Endothelial cell of umbilical vein (primary cell): ENCODE results near the gene RGS2. TPM values are rescaled to one million over a fixed set of nuclear protein-coding genes. Genes with fewer than 3 reads are reported as not detected.

Experiments
- BruUV-seq: library from RNA; stranded (reverse); fragments of 400-500 nt; replicated peaks from 2 replicates; lab custom pipeline; 2021; lab: Mats Ljungman, UMichigan
- CTCF ChIA-PET: fragments of 300-600, 350-600 bp; sonication (Branson Sonifier 250); formaldehyde crosslinking; loops from one replicate; lab custom pipeline; 2021; ENCODE audit warnings: antibody characterized with exemption, inconsistent platforms; lab: Charles Lee
- POLR2A ChIA-PET: fragments of 300-600, 350-600 bp; sonication (Branson Sonifier 250); formaldehyde crosslinking; loops from one replicate; lab custom pipeline; 2021; ENCODE audit warnings: antibody characterized with exemption, inconsistent platforms; lab: Charles Lee
- DNase-seq: peaks from one replicate; pipeline ENCODE4 v3.0.0-alpha.2; 2011; ENCODE audit warnings: low read depth, low spot score
- FAIRE-seq: peaks from 2 replicates; lab custom pipeline; 2011; peaks lifted over from hg19 to GRCh38; lab: Jason Lieb, UNC
- H2AFZ ChIP-seq: 2 replicates; pipeline ENCODE4 v1.6.0; 2012; ENCODE audit warnings: low read depth, low read length, control low read depth, inconsistent platforms
- H3K27ac ChIP-seq: 2 replicates; pipeline ENCODE4 v1.5.1; 2011; ENCODE audit warnings: low read depth, mild to moderate bottlenecking, control low read depth, low read length, moderate library complexity; ENCODE audit not compliant: insufficient read depth
- H3K27me3 ChIP-seq, 2 experiments: 2 replicates each; pipeline versions ENCODE4 v1.6.0 to v1.6.1; 2011; ENCODE audit warnings: low read length in 2 of 2, mixed read lengths in 1 of 2; ENCODE audit not compliant: control insufficient read depth in 2 of 2, insufficient read depth in 2 of 2
- H3K36me3 ChIP-seq, 2 experiments: 2 replicates in 1 of 2; 3 replicates in 1 of 2; pipeline ENCODE4 v1.5.1; 2011; ENCODE audit warnings: low read length in 2 of 2, mild to moderate bottlenecking in 1 of 2, moderate library complexity in 1 of 2; ENCODE audit not compliant: control insufficient read depth in 2 of 2, insufficient read depth in 2 of 2; ENCODE audit errors: extremely low read depth in 1 of 2
- H3K4me1 ChIP-seq: 3 replicates; pipeline ENCODE4 v1.5.1; 2011; ENCODE audit warnings: mild to moderate bottlenecking, low read length; ENCODE audit not compliant: control insufficient read depth, insufficient read depth; ENCODE audit errors: extremely low read depth
- H3K4me2 ChIP-seq: 2 replicates; pipeline ENCODE4 v1.6.1; 2011; ENCODE audit warnings: low read length, control low read depth, mixed read lengths; ENCODE audit not compliant: insufficient read depth
- H3K4me3 ChIP-seq, 3 experiments: fragments of 200-600 bp in 1 of 3; sonication (generic), shearing (Covaris generic) in 1 of 3; replicated peaks in 1 of 3; 2 replicates each; pipeline ENCODE4 v1.5.1; 2011 to 2016; ENCODE audit warnings: control low read depth in 3 of 3, low read length in 3 of 3, mild to moderate bottlenecking in 2 of 3, inconsistent platforms in 1 of 3, low read depth in 1 of 3, moderate library complexity in 1 of 3; ENCODE audit not compliant: insufficient read depth in 1 of 3
- H3K79me2 ChIP-seq: 2 replicates; pipeline ENCODE4 v1.6.0; 2012; ENCODE audit warnings: low read length, inconsistent platforms; ENCODE audit not compliant: control insufficient read depth, insufficient read depth
- H3K9ac ChIP-seq: replicated peaks from 2 replicates; pipeline ENCODE3; 2011; ENCODE audit warnings: low read length, control low read depth; ENCODE audit not compliant: insufficient read depth; ENCODE audit errors: extremely low read depth
- H3K9me1 ChIP-seq: replicated peaks from 3 replicates; pipeline ENCODE4 v1.6.0; 2011; ENCODE audit warnings: mild to moderate bottlenecking, low read length; ENCODE audit not compliant: control insufficient read depth, insufficient read depth; ENCODE audit errors: extremely low read depth
- H3K9me3 ChIP-seq: replicated peaks from 2 replicates; pipeline ENCODE4 v1.5.1; 2012; ENCODE audit warnings: low read length, inconsistent platforms; ENCODE audit not compliant: control insufficient read depth, insufficient read depth
- H4K20me1 ChIP-seq: replicated peaks from 2 replicates; pipeline ENCODE3; 2011; ENCODE audit warnings: mild to moderate bottlenecking, low read length; ENCODE audit not compliant: control insufficient read depth, insufficient read depth; ENCODE audit errors: extremely low read depth
- CTCF ChIP-seq, 2 donors: IDR thresholded peaks; 1 replicate in 1 of 2; 2 replicates in 1 of 2; pipeline ENCODE4 v1.5.1; 2011; ENCODE audit warnings: low read length in 2 of 2, mild to moderate bottlenecking in 2 of 2, moderate library complexity in 2 of 2, control low read depth in 1 of 2, inconsistent platforms in 1 of 2, low read depth in 1 of 2; ENCODE audit not compliant: insufficient read depth in 1 of 2; ENCODE audit errors: extremely low read depth in 1 of 2
- FOS ChIP-seq: IDR thresholded peaks from 2 replicates; pipeline ENCODE4 v1.6.1; 2011; ENCODE audit warnings: mild to moderate bottlenecking, low read length, moderate library complexity, borderline replicate concordance; ENCODE audit not compliant: insufficient read depth
- JUN ChIP-seq: IDR thresholded peaks from 2 replicates; pipeline ENCODE4 v1.6.1; 2011; ENCODE audit warnings: borderline replicate concordance, low read depth; ENCODE audit not compliant: insufficient read length, insufficient read depth
- MAX ChIP-seq: IDR thresholded peaks from 2 replicates; pipeline ENCODE4 v1.6.1; 2011; ENCODE audit not compliant: insufficient read depth, insufficient read length
- POLR2AphosphoS5 ChIP-seq: IDR thresholded peaks from 2 replicates; pipeline ENCODE4 v1.6.1; 2012; ENCODE audit warnings: low read depth, mild to moderate bottlenecking, control low read depth, low read length, moderate library complexity; ENCODE audit not compliant: insufficient read depth
- dilution Hi-C: fragments of 300-500 bp; cut with MboI; formaldehyde crosslinking; loops from one replicate; pipeline ENCODE4 v1.15.0; 2019; ENCODE audit warnings: low sequenced_read_pairs; ENCODE audit not compliant: extremely low pct_ligation_motif_present
- intact Hi-C: fragments of 100-400 bp; cut with micrococcal nuclease; formaldehyde crosslinking; loops from one replicate; pipeline ENCODE4 v1.10.0; 2022
- polyA plus RNA-seq, 4 experiments: library from polyadenylated mRNA; depleted of rRNA in 3 of 4; stranded (reverse) in 3 of 4; unstranded in 1 of 4; fragments of >200 nt; gene quantifications; 2 replicates each; pipeline versions ENCODE4 v1.2.1 to v1.2.3, GENCODE V29; 2011 to 2012; ENCODE audit warnings: missing spikeins in 1 of 4
- total RNA-seq: library from RNA; stranded (reverse); gene quantifications from 2 replicates; pipeline ENCODE4 v1.2.3, GENCODE V29; 2021

Gene RGS2
- total and polyA plus RNA-seq, 2 donors (not counting 3 experiments of a cell fraction or from before 2014, with no cell fraction given), result 6.1 to 9.1 TPM

GRCh38 chr1:192794768-192795035, 14.1 kb upstream of the RGS2 start:
- DNase-seq (no peak), FAIRE-seq (no peak)
- dilution Hi-C loops, result no loop called here
- H3K27me3 ChIP-seq, result no peaks in the 10 kb centered on the region
- no peak overlapping the region for H3K4me3 ChIP-seq
- no peaks in the 10 kb centered on the region for H3K9me1 ChIP-seq
- no peaks in the 10 kb centered on the region for H4K20me1 ChIP-seq
- H3K36me3 ChIP-seq, result no peaks in the 10 kb centered on the region
- POLR2A ChIA-PET, result no interaction called here
- BruUV-seq, result no TSS peak
- no peak overlapping the region for H2AFZ ChIP-seq
- intact Hi-C loops, result no loop called here
- H3K79me2 ChIP-seq, result no peaks in the 10 kb centered on the region
- no peak overlapping the region for H3K4me2 ChIP-seq
- CTCF ChIA-PET, result no interaction called here
- H3K9ac ChIP-seq, result no peak overlapping the region
- no peak for TF ChIP-seq MAX
- TF ChIP-seq CTCF (IDR thresholded peaks at IDR 0.05; ENCODE audit: extremely low read depth in 1 of 2, insufficient read depth in 1 of 2, low read depth in 1 of 2, low read length in 2 of 2), result no peak
- TF ChIP-seq JUN, result no peak
- no peak for TF ChIP-seq FOS
- no peak for TF ChIP-seq POLR2AphosphoS5
- H3K27ac ChIP-seq, result no peak overlapping the region
- no peaks in the 10 kb centered on the region for H3K9me3 ChIP-seq
- no peaks in the 10 kb centered on the region for H3K4me1 ChIP-seq
